WTC11 (cell line): ENCODE data around the gene DMD. TPM values are rescaled to one million over a fixed set of nuclear protein-coding genes. Genes with fewer than 3 reads are reported as not detected.

Source experiments
- ATAC-seq: fragments of 200-7000 bp; cut with Tn5 transposase; 2 replicates; pipeline ENCODE4 v1.10.0; 2021; ENCODE audit warnings: mild to moderate bottlenecking, moderate library complexity
- CTCF ChIA-PET: fragments of 300-600 bp; sonication (Branson Sonifier 250); formaldehyde crosslinking; loops from one replicate; lab custom pipeline; 2021; ENCODE audit warnings: antibody characterized with exemption; lab: Charles Lee
- POLR2A ChIA-PET: fragments of 350-600 bp; sonication (Branson Sonifier 250); formaldehyde crosslinking; loops from one replicate; lab custom pipeline; 2021; ENCODE audit warnings: antibody characterized with exemption; lab: Charles Lee
- DNase-seq: peaks from one replicate; pipeline ENCODE4 v3.0.0; 2021; ENCODE audit warnings: low spot score
- H3K27ac Mint-ChIP-seq: 2 replicates; pipeline ENCODE4 v1.8.0; 2021; ENCODE audit warnings: mixed read lengths
- H3K27me3 Mint-ChIP-seq: 2 replicates; pipeline ENCODE4 v1.8.0; 2021; ENCODE audit warnings: low read depth, mild to moderate bottlenecking, moderate library complexity, mixed read lengths
- H3K36me3 Mint-ChIP-seq: 2 replicates; pipeline ENCODE4 v1.8.0; 2021; ENCODE audit warnings: mixed read lengths
- H3K4me1 Mint-ChIP-seq: 2 replicates; pipeline ENCODE4 v1.8.0; 2022; ENCODE audit warnings: mixed read lengths
- H3K4me3 Mint-ChIP-seq: 2 replicates; pipeline ENCODE4 v1.8.0; 2021; ENCODE audit warnings: mild to moderate bottlenecking, moderate library complexity, mixed read lengths
- H3K9me3 Mint-ChIP-seq: 2 replicates; pipeline ENCODE4 v1.8.0; 2021; ENCODE audit warnings: mixed read lengths
- CREB1 ChIP-seq: sonication (generic); formaldehyde crosslinking; IDR thresholded peaks from 2 replicates; pipeline ENCODE4 v1.8.0; 2023; ENCODE audit warnings: mild to moderate bottlenecking, missing genetic modification reagents
- ESRRA ChIP-seq: sonication (generic); formaldehyde crosslinking; IDR thresholded peaks from 2 replicates; pipeline ENCODE4 v1.8.1; 2022; ENCODE audit warnings: mild to moderate bottlenecking, missing genetic modification reagents, borderline replicate concordance
- FOXP1 ChIP-seq: sonication (generic); formaldehyde crosslinking; IDR thresholded peaks from 2 replicates; pipeline ENCODE4 v1.8.0; 2022; ENCODE audit warnings: missing genetic modification reagents, mild to moderate bottlenecking, moderate library complexity, borderline replicate concordance
- GRHL2 ChIP-seq: fragments of 250-450 bp; sonication (Bioruptor Pico); IDR thresholded peaks from 2 replicates; pipeline ENCODE4 v1.8.0; 2022; ENCODE audit warnings: mild to moderate bottlenecking, moderate library complexity; ENCODE audit not compliant: insufficient replicate concordance, severe bottlenecking
- KAT7 ChIP-seq: sonication (generic); formaldehyde crosslinking; IDR thresholded peaks from 2 replicates; pipeline ENCODE4 v1.8.1; 2023; ENCODE audit warnings: missing genetic modification reagents, mild to moderate bottlenecking, borderline replicate concordance
- MXD4 ChIP-seq: fragments of 250-450 bp; sonication (Bioruptor Pico); IDR thresholded peaks from 2 replicates; pipeline ENCODE4 v1.8.0; 2021; ENCODE audit warnings: mild to moderate bottlenecking, moderate library complexity, borderline replicate concordance
- NFATC4 ChIP-seq: fragments of 250-450 bp; sonication (Bioruptor Pico); IDR thresholded peaks from 2 replicates; pipeline ENCODE4 v1.9.0; 2021; ENCODE audit warnings: mild to moderate bottlenecking
- NFE2L1 ChIP-seq: sonication (generic); formaldehyde crosslinking; IDR thresholded peaks from 2 replicates; pipeline ENCODE4 v1.8.1; 2023; ENCODE audit warnings: missing genetic modification reagents
- NR1H2 ChIP-seq: sonication (generic); formaldehyde crosslinking; IDR thresholded peaks from 2 replicates; pipeline ENCODE4 v1.9.0; 2021; ENCODE audit warnings: mild to moderate bottlenecking, moderate library complexity, missing genetic modification reagents
- NR3C1 ChIP-seq: sonication (generic); formaldehyde crosslinking; conservative IDR thresholded peaks from 2 replicates; pipeline ENCODE4 v1.8.1; 2023; ENCODE audit warnings: low read depth, mild to moderate bottlenecking, missing genetic modification reagents
- SMAD3 ChIP-seq: sonication (generic); formaldehyde crosslinking; IDR thresholded peaks from 2 replicates; pipeline ENCODE4 v1.8.0; 2022; ENCODE audit warnings: missing genetic modification reagents, mild to moderate bottlenecking, borderline replicate concordance
- SOX15 ChIP-seq: fragments of 250-450 bp; sonication (Bioruptor Pico); IDR thresholded peaks from 2 replicates; pipeline ENCODE4 v1.9.0; 2021; ENCODE audit warnings: mild to moderate bottlenecking
- TEAD4 ChIP-seq: sonication (generic); formaldehyde crosslinking; IDR thresholded peaks from 2 replicates; pipeline ENCODE4 v1.8.0; 2022; ENCODE audit warnings: mild to moderate bottlenecking, missing genetic modification reagents
- ZNF121 ChIP-seq: sonication (generic); formaldehyde crosslinking; IDR thresholded peaks from 2 replicates; pipeline ENCODE4 v1.8.0; 2023; ENCODE audit warnings: missing genetic modification reagents
- ZNF232 ChIP-seq: sonication (generic); formaldehyde crosslinking; IDR thresholded peaks from 2 replicates; pipeline ENCODE4 v1.8.0; 2022; ENCODE audit warnings: mild to moderate bottlenecking, missing genetic modification reagents
- ZNF671 ChIP-seq: fragments of 250-450 bp; sonication (Bioruptor Pico); IDR thresholded peaks from 2 replicates; pipeline ENCODE4 v1.8.0; 2021; ENCODE audit warnings: mild to moderate bottlenecking
- total RNA-seq: library from RNA; stranded (reverse); gene quantifications from 3 replicates; pipeline ENCODE4 v1.2.3, GENCODE V29; 2021
- TF ChIP-seq, protein P1 (sequence below): sonication (generic); formaldehyde crosslinking; IDR thresholded peaks from 2 replicates; pipeline ENCODE4 v1.8.1; 2022; ENCODE audit warnings: low read depth, mild to moderate bottlenecking, moderate library complexity, missing genetic modification reagents, borderline replicate concordance
- TF ChIP-seq, protein P2 (sequence below): sonication (generic); formaldehyde crosslinking; IDR thresholded peaks from 2 replicates; pipeline ENCODE4 v1.8.1; 2023; ENCODE audit warnings: mild to moderate bottlenecking, missing genetic modification reagents, moderate library complexity
- TF ChIP-seq, protein P3 (sequence below): sonication (generic); formaldehyde crosslinking; conservative IDR thresholded peaks from 2 replicates; pipeline ENCODE4 v1.8.1; 2022; ENCODE audit warnings: mild to moderate bottlenecking, missing genetic modification reagents
- TF ChIP-seq, protein P4 (sequence below): sonication (generic); formaldehyde crosslinking; IDR thresholded peaks from 2 replicates; pipeline ENCODE4 v1.8.0; 2022; ENCODE audit warnings: missing genetic modification reagents
- TF ChIP-seq, protein P5 (sequence below): sonication (generic); formaldehyde crosslinking; IDR thresholded peaks from 2 replicates; pipeline ENCODE4 v1.8.0; 2022; ENCODE audit warnings: mild to moderate bottlenecking, missing genetic modification reagents
- TF ChIP-seq, protein P6 (sequence below): sonication (generic); formaldehyde crosslinking; IDR thresholded peaks from 2 replicates; pipeline ENCODE4 v1.8.0; 2023; ENCODE audit warnings: missing genetic modification reagents, mild to moderate bottlenecking, borderline replicate concordance

Gene DMD
- total RNA-seq, 1 experiment from 2014 or later: 9.1 TPM

DNA sequence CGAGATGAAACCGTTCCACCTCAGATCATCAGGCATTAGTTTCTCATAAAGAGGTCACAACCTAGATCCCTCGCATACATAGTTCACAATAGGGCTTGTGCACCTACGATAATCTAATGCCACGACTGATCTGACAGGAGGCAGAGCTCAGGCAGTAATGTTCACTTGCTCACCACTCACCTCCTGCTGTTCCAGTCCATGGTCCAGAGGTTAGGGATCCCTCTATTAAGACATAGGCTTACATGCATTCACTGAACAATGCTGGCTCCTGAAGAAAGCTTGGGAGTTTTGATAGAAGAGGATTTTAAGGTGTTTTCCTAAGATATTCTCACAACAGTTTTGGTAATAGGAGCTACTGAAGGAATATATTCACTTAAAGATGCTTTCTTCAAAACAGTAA, 1903.4 kb downstream of the DMD start (continued):
- no peak for TF ChIP-seq GRHL2 (CRISPR knock-in tag)

DNA sequence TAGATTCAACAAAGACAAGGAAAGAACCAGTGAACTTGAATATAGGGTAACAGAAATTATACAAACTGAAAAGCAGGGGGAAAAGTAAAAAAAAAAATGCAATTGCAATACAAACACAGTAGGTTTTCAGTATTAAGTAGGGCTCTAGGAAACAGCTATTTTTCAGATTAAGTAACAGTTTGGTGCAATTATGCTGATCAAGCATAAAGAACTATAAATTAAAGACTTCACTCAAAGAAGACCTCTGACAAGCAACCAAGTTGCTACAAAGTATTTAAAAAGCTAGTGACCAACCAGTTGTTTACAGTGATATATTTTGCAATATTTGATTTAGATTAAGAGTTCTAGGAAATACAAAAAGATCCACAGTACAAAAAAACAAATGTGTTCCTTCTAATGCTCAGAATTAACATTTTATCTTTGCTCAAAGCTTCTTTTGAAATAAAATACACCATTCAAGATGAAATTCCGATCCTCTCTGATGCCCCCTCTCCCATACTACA, 1908.7 kb downstream of the DMD start:
- no peaks in the 10 kb centered on the region; the same call in 1 of the 2 replicates for H3K27me3 Mint-ChIP-seq
- ChIA-PET CTCF (no interaction called here), POLR2A (no interaction called here)
- no peak for TF ChIP-seq NR3C1 (CRISPR knock-in tag)
- TF ChIP-seq MXD4 (CRISPR knock-in tag): no peak
- TF ChIP-seq, protein P1, sequence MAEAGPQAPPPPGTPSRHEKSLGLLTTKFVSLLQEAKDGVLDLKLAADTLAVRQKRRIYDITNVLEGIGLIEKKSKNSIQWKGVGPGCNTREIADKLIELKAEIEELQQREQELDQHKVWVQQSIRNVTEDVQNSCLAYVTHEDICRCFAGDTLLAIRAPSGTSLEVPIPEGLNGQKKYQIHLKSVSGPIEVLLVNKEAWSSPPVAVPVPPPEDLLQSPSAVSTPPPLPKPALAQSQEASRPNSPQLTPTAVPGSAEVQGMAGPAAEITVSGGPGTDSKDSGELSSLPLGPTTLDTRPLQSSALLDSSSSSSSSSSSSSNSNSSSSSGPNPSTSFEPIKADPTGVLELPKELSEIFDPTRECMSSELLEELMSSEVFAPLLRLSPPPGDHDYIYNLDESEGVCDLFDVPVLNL (CRISPR knock-in tag): no peak
- TF ChIP-seq ZNF671 (CRISPR knock-in tag): no peak
- TF ChIP-seq, protein P2, sequence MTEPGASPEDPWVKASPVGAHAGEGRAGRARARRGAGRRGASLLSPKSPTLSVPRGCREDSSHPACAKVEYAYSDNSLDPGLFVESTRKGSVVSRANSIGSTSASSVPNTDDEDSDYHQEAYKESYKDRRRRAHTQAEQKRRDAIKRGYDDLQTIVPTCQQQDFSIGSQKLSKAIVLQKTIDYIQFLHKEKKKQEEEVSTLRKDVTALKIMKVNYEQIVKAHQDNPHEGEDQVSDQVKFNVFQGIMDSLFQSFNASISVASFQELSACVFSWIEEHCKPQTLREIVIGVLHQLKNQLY (CRISPR knock-in tag): no peak
- no peak for TF ChIP-seq ESRRA
- TF ChIP-seq, all 79 proteins: peak for 0
- ATAC-seq (no peak), DNase-seq (no peak)
- Mint-ChIP-seq H3K9me3 (peaks cover 11% of the 10 kb centered on the region; the same call in 1 of the 2 replicates), H3K4me1 (peaks cover 27% of the 10 kb centered on the region), H3K36me3 (no peaks in the 10 kb centered on the region), H3K4me3 (no peak overlapping the region), H3K27ac (no peak overlapping the region)

DNA sequence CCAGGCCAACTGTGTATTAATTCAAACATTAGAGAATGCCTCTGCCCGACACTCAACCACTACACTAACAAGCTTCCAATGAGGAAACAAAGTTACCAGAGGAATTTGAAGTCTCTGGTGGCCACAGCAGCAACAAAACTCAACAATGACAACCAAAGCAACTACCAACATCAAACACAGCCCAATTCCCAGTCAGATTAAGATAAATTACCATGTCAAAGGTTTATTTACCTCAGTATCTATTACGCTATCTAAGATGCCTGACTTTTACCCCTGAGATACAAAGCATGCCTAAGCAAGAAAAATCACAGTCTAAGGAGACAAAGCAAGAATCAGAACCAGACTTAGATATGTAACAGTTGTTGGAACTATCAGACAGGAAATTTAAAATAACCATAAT, 1909.4 kb downstream of the DMD start:
- ATAC-seq (no peak), DNase-seq (no peak)
- Mint-ChIP-seq H3K36me3 (no peaks in the 10 kb centered on the region), H3K4me3 (no peak overlapping the region), H3K9me3 (peaks cover 11% of the 10 kb centered on the region; the same call in 1 of the 2 replicates), H3K27me3 (no peaks in the 10 kb centered on the region; the same call in 1 of the 2 replicates), H3K4me1 (peaks cover 27% of the 10 kb centered on the region), H3K27ac (no peak overlapping the region)
- CTCF ChIA-PET: no interaction called here
- no peak for TF ChIP-seq TEAD4 (CRISPR knock-in tag)
- TF ChIP-seq KAT7: no peak
- TF ChIP-seq NR1H2 (CRISPR knock-in tag): no peak
- TF ChIP-seq CREB1 (CRISPR knock-in tag): no peak
- no peak for TF ChIP-seq NFE2L1
- TF ChIP-seq, protein P3, sequence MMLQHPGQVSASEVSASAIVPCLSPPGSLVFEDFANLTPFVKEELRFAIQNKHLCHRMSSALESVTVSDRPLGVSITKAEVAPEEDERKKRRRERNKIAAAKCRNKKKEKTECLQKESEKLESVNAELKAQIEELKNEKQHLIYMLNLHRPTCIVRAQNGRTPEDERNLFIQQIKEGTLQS (CRISPR knock-in tag): no peak
- TF ChIP-seq, protein P4, sequence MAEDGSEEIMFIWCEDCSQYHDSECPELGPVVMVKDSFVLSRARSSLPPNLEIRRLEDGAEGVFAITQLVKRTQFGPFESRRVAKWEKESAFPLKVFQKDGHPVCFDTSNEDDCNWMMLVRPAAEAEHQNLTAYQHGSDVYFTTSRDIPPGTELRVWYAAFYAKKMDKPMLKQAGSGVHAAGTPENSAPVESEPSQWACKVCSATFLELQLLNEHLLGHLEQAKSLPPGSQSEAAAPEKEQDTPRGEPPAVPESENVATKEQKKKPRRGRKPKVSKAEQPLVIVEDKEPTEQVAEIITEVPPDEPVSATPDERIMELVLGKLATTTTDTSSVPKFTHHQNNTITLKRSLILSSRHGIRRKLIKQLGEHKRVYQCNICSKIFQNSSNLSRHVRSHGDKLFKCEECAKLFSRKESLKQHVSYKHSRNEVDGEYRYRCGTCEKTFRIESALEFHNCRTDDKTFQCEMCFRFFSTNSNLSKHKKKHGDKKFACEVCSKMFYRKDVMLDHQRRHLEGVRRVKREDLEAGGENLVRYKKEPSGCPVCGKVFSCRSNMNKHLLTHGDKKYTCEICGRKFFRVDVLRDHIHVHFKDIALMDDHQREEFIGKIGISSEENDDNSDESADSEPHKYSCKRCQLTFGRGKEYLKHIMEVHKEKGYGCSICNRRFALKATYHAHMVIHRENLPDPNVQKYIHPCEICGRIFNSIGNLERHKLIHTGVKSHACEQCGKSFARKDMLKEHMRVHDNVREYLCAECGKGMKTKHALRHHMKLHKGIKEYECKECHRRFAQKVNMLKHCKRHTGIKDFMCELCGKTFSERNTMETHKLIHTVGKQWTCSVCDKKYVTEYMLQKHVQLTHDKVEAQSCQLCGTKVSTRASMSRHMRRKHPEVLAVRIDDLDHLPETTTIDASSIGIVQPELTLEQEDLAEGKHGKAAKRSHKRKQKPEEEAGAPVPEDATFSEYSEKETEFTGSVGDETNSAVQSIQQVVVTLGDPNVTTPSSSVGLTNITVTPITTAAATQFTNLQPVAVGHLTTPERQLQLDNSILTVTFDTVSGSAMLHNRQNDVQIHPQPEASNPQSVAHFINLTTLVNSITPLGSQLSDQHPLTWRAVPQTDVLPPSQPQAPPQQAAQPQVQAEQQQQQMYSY (CRISPR knock-in tag): no peak
- no peak for TF ChIP-seq SOX15 (CRISPR knock-in tag)
- no peak for TF ChIP-seq NFATC4 (CRISPR knock-in tag)
- TF ChIP-seq ZNF232 (CRISPR knock-in tag): no peak
- TF ChIP-seq, protein P5, sequence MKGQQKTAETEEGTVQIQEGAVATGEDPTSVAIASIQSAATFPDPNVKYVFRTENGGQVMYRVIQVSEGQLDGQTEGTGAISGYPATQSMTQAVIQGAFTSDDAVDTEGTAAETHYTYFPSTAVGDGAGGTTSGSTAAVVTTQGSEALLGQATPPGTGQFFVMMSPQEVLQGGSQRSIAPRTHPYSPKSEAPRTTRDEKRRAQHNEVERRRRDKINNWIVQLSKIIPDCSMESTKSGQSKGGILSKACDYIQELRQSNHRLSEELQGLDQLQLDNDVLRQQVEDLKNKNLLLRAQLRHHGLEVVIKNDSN (CRISPR knock-in tag): no peak
- no peak for TF ChIP-seq FOXP1 (CRISPR knock-in tag)
- no peak for TF ChIP-seq SMAD3 (CRISPR knock-in tag)
- TF ChIP-seq ZNF121 (CRISPR knock-in tag): no peak
- TF ChIP-seq, protein P6, sequence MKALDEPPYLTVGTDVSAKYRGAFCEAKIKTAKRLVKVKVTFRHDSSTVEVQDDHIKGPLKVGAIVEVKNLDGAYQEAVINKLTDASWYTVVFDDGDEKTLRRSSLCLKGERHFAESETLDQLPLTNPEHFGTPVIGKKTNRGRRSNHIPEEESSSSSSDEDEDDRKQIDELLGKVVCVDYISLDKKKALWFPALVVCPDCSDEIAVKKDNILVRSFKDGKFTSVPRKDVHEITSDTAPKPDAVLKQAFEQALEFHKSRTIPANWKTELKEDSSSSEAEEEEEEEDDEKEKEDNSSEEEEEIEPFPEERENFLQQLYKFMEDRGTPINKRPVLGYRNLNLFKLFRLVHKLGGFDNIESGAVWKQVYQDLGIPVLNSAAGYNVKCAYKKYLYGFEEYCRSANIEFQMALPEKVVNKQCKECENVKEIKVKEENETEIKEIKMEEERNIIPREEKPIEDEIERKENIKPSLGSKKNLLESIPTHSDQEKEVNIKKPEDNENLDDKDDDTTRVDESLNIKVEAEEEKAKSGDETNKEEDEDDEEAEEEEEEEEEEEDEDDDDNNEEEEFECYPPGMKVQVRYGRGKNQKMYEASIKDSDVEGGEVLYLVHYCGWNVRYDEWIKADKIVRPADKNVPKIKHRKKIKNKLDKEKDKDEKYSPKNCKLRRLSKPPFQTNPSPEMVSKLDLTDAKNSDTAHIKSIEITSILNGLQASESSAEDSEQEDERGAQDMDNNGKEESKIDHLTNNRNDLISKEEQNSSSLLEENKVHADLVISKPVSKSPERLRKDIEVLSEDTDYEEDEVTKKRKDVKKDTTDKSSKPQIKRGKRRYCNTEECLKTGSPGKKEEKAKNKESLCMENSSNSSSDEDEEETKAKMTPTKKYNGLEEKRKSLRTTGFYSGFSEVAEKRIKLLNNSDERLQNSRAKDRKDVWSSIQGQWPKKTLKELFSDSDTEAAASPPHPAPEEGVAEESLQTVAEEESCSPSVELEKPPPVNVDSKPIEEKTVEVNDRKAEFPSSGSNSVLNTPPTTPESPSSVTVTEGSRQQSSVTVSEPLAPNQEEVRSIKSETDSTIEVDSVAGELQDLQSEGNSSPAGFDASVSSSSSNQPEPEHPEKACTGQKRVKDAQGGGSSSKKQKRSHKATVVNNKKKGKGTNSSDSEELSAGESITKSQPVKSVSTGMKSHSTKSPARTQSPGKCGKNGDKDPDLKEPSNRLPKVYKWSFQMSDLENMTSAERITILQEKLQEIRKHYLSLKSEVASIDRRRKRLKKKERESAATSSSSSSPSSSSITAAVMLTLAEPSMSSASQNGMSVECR: no peak
- POLR2A ChIA-PET: no interaction called here
